ENCODE results near the gene ZNF605. TPM values are rescaled to one million over a fixed set of nuclear protein-coding genes. Genes with fewer than 3 reads are reported as not detected.

The ZNF605 gene
- total RNA-seq, 1 donor from 2014 or later, result 6.3 TPM

GRCh38 chr12:132955094-132956010, 754 bp downstream of the ZNF605 start:
- H3K36me3 ChIP-seq (ENCODE audit: control insufficient read depth, insufficient read depth, low read length), result no peaks in the 10 kb centered on the region
- TF ChIP-seq, protein P1, sequence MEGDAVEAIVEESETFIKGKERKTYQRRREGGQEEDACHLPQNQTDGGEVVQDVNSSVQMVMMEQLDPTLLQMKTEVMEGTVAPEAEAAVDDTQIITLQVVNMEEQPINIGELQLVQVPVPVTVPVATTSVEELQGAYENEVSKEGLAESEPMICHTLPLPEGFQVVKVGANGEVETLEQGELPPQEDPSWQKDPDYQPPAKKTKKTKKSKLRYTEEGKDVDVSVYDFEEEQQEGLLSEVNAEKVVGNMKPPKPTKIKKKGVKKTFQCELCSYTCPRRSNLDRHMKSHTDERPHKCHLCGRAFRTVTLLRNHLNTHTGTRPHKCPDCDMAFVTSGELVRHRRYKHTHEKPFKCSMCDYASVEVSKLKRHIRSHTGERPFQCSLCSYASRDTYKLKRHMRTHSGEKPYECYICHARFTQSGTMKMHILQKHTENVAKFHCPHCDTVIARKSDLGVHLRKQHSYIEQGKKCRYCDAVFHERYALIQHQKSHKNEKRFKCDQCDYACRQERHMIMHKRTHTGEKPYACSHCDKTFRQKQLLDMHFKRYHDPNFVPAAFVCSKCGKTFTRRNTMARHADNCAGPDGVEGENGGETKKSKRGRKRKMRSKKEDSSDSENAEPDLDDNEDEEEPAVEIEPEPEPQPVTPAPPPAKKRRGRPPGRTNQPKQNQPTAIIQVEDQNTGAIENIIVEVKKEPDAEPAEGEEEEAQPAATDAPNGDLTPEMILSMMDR (IDR thresholded peaks at IDR 0.05; ENCODE audit: insufficient read depth, low read length, severe bottlenecking), result no peak
- FAIRE-seq, result no peak
- H3K4me3 ChIP-seq (ENCODE audit: low read depth, low read length), result peak overlapping the region; percentile 59
- H3K27me3 ChIP-seq (ENCODE audit: control insufficient read depth, insufficient read depth, low read length), result no peaks in the 10 kb centered on the region
- DNase-seq (ENCODE audit: low read depth), result peak; percentile 57

GRCh38 chr12:132954471-132955048, 1.5 kb downstream of the ZNF605 start:
- no peaks in the 10 kb centered on the region for H3K27me3 ChIP-seq (ENCODE audit: control insufficient read depth, insufficient read depth, low read length)
- TF ChIP-seq, protein P1 (IDR thresholded peaks at IDR 0.05; ENCODE audit: insufficient read depth, low read length, severe bottlenecking), result no peak
- no peaks in the 10 kb centered on the region for H3K36me3 ChIP-seq (ENCODE audit: control insufficient read depth, insufficient read depth, low read length)
- H3K4me3 ChIP-seq (ENCODE audit: low read depth, low read length), result no peak overlapping the region
- FAIRE-seq (no peak), DNase-seq (ENCODE audit: low read depth) (no peak)

DNA sequence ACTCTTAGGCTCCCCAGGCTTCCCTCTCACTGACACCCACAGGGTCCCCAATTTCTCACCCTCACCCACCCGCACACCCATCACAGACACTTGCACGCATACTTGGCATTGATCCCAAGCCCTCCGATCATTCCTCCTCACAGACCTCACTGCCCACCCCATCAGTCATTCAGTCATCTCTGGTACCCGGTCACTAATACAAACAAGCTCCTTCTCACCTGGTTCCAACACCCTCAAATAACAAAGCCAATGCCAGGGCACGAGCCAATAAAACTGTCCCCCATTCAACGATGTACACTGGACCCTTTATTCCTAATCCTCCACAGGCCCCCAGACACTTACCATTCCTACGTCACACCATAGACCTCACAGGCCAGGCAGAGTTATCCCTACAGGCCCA, 2.3 kb downstream of the ZNF605 start:
- no peak for DNase-seq (ENCODE audit: low read depth)
- no peak overlapping the region for H3K4me3 ChIP-seq (ENCODE audit: low read depth, low read length)
- no peak for FAIRE-seq
- TF ChIP-seq, protein P1 (IDR thresholded peaks at IDR 0.05; ENCODE audit: insufficient read depth, low read length, severe bottlenecking), result no peak
- H3K27me3 ChIP-seq (ENCODE audit: control insufficient read depth, insufficient read depth, low read length), result no peaks in the 10 kb centered on the region
- no peaks in the 10 kb centered on the region for H3K36me3 ChIP-seq (ENCODE audit: control insufficient read depth, insufficient read depth, low read length)

- FAIRE-seq (no peak), DNase-seq (ENCODE audit: low read depth) (no peak)
- no peaks in the 10 kb centered on the region for H3K27me3 ChIP-seq (ENCODE audit: control insufficient read depth, insufficient read depth, low read length)
- TF ChIP-seq, protein P1 (IDR thresholded peaks at IDR 0.05; ENCODE audit: insufficient read depth, low read length, severe bottlenecking), result no peak
- no peak overlapping the region for H3K4me3 ChIP-seq (ENCODE audit: low read depth, low read length)
- no peaks in the 10 kb centered on the region for H3K36me3 ChIP-seq (ENCODE audit: control insufficient read depth, insufficient read depth, low read length)
Observed at GRCh38 chr12:132953163-132953425, 3.0 kb downstream of the ZNF605 start.

- TF ChIP-seq, protein P1 (IDR thresholded peaks at IDR 0.05; ENCODE audit: insufficient read depth, low read length, severe bottlenecking), result no peak
- H3K36me3 ChIP-seq (ENCODE audit: control insufficient read depth, insufficient read depth, low read length), result no peaks in the 10 kb centered on the region
- no peak overlapping the region for H3K4me3 ChIP-seq (ENCODE audit: low read depth, low read length)
- FAIRE-seq, result no peak
- DNase-seq (ENCODE audit: low read depth), result no peak
- H3K27me3 ChIP-seq (ENCODE audit: control insufficient read depth, insufficient read depth, low read length), result no peaks in the 10 kb centered on the region
Observed at GRCh38 chr12:132952371-132953162, 3.5 kb downstream of the ZNF605 start.
